HCT116 (cell line): ENCODE results near the gene SPATS2L.

Experiments used
- CEBPB ChIP-seq: IDR thresholded peaks from 2 replicates; pipeline ENCODE4 v1.6.1; 2012; ENCODE audit warnings: low read depth
- EGR1 ChIP-seq: IDR thresholded peaks from 2 replicates; pipeline ENCODE4 v1.6.1; 2012; ENCODE audit warnings: low read depth
- JUND ChIP-seq: IDR thresholded peaks from 2 replicates; pipeline ENCODE4 v1.6.1; 2012
- MAX ChIP-seq: IDR thresholded peaks from 2 replicates; pipeline ENCODE4 v1.6.1; 2012
- POLR2A ChIP-seq: IDR thresholded peaks from 2 replicates; pipeline ENCODE4 v1.7.0; 2011; ENCODE audit warnings: borderline replicate concordance; ENCODE audit not compliant: insufficient read depth, insufficient read length; ENCODE audit errors: extremely low read depth
- SIN3A ChIP-seq: IDR thresholded peaks from 2 replicates; pipeline ENCODE4 v1.6.1; 2012; ENCODE audit warnings: low read depth
- TCF7L2 ChIP-seq: IDR thresholded peaks from 2 replicates; pipeline ENCODE4 v1.7.0; 2011; ENCODE audit warnings: borderline replicate concordance, inconsistent platforms; ENCODE audit not compliant: insufficient read depth, insufficient read length; ENCODE audit errors: extremely low read depth
- ZFX ChIP-seq: fragments of 450-650 bp; IDR thresholded peaks from 2 replicates; pipeline ENCODE4 v1.6.1; 2017
- ZNF274 ChIP-seq: fragments of 200-500 bp; sonication (Bioruptor generic); IDR thresholded peaks from 2 replicates; pipeline ENCODE4 v1.6.1; 2014; ENCODE audit warnings: mild to moderate bottlenecking, low read depth, low read length, inconsistent platforms
- TF ChIP-seq, protein P1 (sequence below), 3 experiments: fragments of 200-600 bp in 1 of 3; sonication (generic) in 1 of 3; IDR thresholded peaks in 2 of 3; conservative IDR thresholded peaks in 1 of 3; 2 replicates each; pipeline ENCODE4 v1.5.1; 2012 to 2017; ENCODE audit warnings: low read depth in 2 of 3, low read length in 2 of 3, antibody characterized with exemption in 1 of 3, borderline replicate concordance in 1 of 3, control low read depth in 1 of 3, mild to moderate bottlenecking in 1 of 3, mixed read lengths in 1 of 3, mixed run types in 1 of 3, moderate library complexity in 1 of 3; ENCODE audit not compliant: insufficient read depth in 1 of 3
- TF ChIP-seq, protein P2 (sequence below): IDR thresholded peaks from 2 replicates; pipeline ENCODE4 v1.6.1; 2012; ENCODE audit warnings: low read depth

GRCh38 chr2:200262047-200262446 is 44.4 kb upstream of the SPATS2L start:
- TF ChIP-seq, protein P1, sequence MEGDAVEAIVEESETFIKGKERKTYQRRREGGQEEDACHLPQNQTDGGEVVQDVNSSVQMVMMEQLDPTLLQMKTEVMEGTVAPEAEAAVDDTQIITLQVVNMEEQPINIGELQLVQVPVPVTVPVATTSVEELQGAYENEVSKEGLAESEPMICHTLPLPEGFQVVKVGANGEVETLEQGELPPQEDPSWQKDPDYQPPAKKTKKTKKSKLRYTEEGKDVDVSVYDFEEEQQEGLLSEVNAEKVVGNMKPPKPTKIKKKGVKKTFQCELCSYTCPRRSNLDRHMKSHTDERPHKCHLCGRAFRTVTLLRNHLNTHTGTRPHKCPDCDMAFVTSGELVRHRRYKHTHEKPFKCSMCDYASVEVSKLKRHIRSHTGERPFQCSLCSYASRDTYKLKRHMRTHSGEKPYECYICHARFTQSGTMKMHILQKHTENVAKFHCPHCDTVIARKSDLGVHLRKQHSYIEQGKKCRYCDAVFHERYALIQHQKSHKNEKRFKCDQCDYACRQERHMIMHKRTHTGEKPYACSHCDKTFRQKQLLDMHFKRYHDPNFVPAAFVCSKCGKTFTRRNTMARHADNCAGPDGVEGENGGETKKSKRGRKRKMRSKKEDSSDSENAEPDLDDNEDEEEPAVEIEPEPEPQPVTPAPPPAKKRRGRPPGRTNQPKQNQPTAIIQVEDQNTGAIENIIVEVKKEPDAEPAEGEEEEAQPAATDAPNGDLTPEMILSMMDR (IDR thresholded peaks at IDR 0.05 in 2 of 3, conservative IDR thresholded peaks at IDR 0.05 in 1 of 3; ENCODE audit: borderline replicate concordance in 1 of 3, insufficient read depth in 1 of 3, low read depth in 2 of 3, low read length in 2 of 3): no peak
- TF ChIP-seq CEBPB: no peak
- TF ChIP-seq ZFX: no peak
- no peak for TF ChIP-seq POLR2A
- TF ChIP-seq SIN3A: no peak
- TF ChIP-seq, protein P2, sequence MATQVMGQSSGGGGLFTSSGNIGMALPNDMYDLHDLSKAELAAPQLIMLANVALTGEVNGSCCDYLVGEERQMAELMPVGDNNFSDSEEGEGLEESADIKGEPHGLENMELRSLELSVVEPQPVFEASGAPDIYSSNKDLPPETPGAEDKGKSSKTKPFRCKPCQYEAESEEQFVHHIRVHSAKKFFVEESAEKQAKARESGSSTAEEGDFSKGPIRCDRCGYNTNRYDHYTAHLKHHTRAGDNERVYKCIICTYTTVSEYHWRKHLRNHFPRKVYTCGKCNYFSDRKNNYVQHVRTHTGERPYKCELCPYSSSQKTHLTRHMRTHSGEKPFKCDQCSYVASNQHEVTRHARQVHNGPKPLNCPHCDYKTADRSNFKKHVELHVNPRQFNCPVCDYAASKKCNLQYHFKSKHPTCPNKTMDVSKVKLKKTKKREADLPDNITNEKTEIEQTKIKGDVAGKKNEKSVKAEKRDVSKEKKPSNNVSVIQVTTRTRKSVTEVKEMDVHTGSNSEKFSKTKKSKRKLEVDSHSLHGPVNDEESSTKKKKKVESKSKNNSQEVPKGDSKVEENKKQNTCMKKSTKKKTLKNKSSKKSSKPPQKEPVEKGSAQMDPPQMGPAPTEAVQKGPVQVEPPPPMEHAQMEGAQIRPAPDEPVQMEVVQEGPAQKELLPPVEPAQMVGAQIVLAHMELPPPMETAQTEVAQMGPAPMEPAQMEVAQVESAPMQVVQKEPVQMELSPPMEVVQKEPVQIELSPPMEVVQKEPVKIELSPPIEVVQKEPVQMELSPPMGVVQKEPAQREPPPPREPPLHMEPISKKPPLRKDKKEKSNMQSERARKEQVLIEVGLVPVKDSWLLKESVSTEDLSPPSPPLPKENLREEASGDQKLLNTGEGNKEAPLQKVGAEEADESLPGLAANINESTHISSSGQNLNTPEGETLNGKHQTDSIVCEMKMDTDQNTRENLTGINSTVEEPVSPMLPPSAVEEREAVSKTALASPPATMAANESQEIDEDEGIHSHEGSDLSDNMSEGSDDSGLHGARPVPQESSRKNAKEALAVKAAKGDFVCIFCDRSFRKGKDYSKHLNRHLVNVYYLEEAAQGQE: no peak
- TF ChIP-seq JUND: no peak
- no peak for TF ChIP-seq MAX
- TF ChIP-seq EGR1: no peak
- no peak for TF ChIP-seq TCF7L2
- TF ChIP-seq ZNF274: no peak
